ENCODE results near the gene TNFRSF11A. TPM values are rescaled to one million over a fixed set of nuclear protein-coding genes. Genes with fewer than 3 reads are reported as not detected.

Gene TNFRSF11A
- 5.1 to 10.2 TPM (median 8.3 TPM) in 5 replicates for total RNA-seq (2022; extraction: Qiagen RNA extraction)

DNA sequence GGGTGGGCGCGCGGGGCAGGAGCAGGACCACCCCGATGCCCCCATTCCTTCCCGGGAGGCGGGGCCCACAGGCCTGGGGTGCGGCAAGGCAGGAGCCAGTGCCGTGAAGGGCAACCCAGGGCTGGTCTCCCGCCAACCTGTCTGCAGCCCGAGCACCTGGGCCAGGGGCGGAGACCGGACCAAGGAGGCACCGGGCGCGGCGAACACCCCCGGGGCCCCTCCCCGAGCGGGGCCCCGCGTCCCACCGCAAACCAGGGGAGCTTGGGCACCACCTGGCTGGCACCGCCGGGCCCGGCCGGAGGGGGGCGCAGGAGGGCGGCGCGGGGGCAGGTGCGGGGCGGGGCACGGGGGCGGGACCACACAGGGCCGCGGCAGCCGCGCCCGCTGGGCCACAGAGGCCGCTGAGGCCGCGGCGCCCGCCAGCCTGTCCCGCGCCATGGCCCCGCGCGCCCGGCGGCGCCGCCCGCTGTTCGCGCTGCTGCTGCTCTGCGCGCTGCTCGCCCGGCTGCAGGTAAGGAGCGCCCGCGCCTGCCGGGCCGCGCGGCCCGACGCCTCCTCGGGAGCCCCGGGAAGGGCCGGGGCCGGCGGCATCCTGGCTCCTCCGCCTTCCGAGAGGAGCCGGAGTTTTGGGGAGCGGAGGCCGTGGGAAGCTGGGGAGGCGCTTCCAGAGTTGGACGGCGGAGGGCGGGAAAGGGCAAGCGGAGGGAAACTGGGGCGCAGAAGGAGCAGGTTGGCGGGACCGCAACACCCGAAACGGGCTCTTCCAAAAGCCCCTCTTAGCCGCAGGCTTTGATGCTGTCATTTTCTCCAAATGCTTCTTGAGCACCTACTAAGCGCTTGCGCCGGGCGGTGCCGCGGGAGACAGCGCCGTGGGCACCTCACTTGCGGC is at the start of gene TNFRSF11A:
TNFRSF11A (plus strand) TSS at position 394 of the 889 bp plus-strand sequence; CDS start at position 437, 43 bp downstream.

Other genes with a start within 250 kb of the TNFRSF11A start
- gene PIGN, start 138.3 kb upstream of the TNFRSF11A start, total RNA-seq (2022; extraction: Qiagen RNA extraction) = 7.2 to 12.1 TPM (median 10.2 TPM) in 5 replicates
- 11.4 to 16.8 TPM (median 13.6 TPM) in 5 replicates for gene RELCH, start 138.1 kb upstream of the TNFRSF11A start, total RNA-seq (2022; extraction: Qiagen RNA extraction)
- gene ZCCHC2, start 197.7 kb downstream of the TNFRSF11A start, total RNA-seq (2022; extraction: Qiagen RNA extraction) = 7.5 to 13.3 TPM (median 11.3 TPM) in 5 replicates

Data from A549 treated with dexamethasone at 1 μM for 4 hours (cell line).